SHP77 treated with DMSO at 0.1 percent for 48 hours (cell line): ENCODE results near the gene SEC61G.

Experiments
- DNase-seq: peaks from one replicate; lab custom pipeline; 2025; lab: John Stamatoyannopoulos, UW

Gene SEC61G

GRCh38 chr7:54758702-54759592 lies at the start of gene SEC61G:
SEC61G (minus strand) TSS chr7:54759211; CDS start chr7:54757588, 1,623 bp downstream.
- peak; percentile 88 for DNase-seq

GRCh38 chr7:54802841-54803240 lies 43.8 kb upstream of the SEC61G start:
- DNase-seq = no peak

- no peak for DNase-seq
Observed at GRCh38 chr7:54802114-54802513, 43.1 kb upstream of the SEC61G start.

GRCh38 chr7:54799792-54800191 lies 40.8 kb upstream of the SEC61G start:
- no peak for DNase-seq

GRCh38 chr7:54798530-54798929 lies 39.5 kb upstream of the SEC61G start:
- no peak for DNase-seq

- no peak for DNase-seq
Observed at GRCh38 chr7:54796853-54797252, 37.8 kb upstream of the SEC61G start.

GRCh38 chr7:54796150-54796549 lies 37.1 kb upstream of the SEC61G start:
- DNase-seq = no peak

GRCh38 chr7:54792383-54792782 lies 33.4 kb upstream of the SEC61G start:
- DNase-seq = no peak

GRCh38 chr7:54788664-54789063 lies 29.7 kb upstream of the SEC61G start:
- DNase-seq = peak; percentile 87

- DNase-seq = no peak
Observed at GRCh38 chr7:54785261-54785660, 26.2 kb upstream of the SEC61G start.

GRCh38 chr7:54783952-54784351 lies 24.9 kb upstream of the SEC61G start:
- no peak for DNase-seq

GRCh38 chr7:54782829-54783228 lies 23.8 kb upstream of the SEC61G start:
- DNase-seq = no peak

- DNase-seq = no peak
Observed at GRCh38 chr7:54782314-54782713, 23.3 kb upstream of the SEC61G start.

GRCh38 chr7:54781134-54781920 lies 22.3 kb upstream of the SEC61G start:
- no peak for DNase-seq

- no peak for DNase-seq
Observed at GRCh38 chr7:54780490-54780889, 21.5 kb upstream of the SEC61G start.

GRCh38 chr7:54778696-54779540 lies 19.9 kb upstream of the SEC61G start:
- DNase-seq = no peak

- no peak for DNase-seq
Observed at GRCh38 chr7:54778166-54778565, 19.2 kb upstream of the SEC61G start.

- no peak for DNase-seq
Observed at GRCh38 chr7:54774785-54775740, 16.1 kb upstream of the SEC61G start.

- DNase-seq = peak; percentile 86
Observed at GRCh38 chr7:54773472-54774399, 14.7 kb upstream of the SEC61G start.

GRCh38 chr7:54769203-54769602 lies 10.2 kb upstream of the SEC61G start:
- no peak for DNase-seq
